ENCODE data around the gene PTPN13.

- TF ChIP-seq, protein P1, sequence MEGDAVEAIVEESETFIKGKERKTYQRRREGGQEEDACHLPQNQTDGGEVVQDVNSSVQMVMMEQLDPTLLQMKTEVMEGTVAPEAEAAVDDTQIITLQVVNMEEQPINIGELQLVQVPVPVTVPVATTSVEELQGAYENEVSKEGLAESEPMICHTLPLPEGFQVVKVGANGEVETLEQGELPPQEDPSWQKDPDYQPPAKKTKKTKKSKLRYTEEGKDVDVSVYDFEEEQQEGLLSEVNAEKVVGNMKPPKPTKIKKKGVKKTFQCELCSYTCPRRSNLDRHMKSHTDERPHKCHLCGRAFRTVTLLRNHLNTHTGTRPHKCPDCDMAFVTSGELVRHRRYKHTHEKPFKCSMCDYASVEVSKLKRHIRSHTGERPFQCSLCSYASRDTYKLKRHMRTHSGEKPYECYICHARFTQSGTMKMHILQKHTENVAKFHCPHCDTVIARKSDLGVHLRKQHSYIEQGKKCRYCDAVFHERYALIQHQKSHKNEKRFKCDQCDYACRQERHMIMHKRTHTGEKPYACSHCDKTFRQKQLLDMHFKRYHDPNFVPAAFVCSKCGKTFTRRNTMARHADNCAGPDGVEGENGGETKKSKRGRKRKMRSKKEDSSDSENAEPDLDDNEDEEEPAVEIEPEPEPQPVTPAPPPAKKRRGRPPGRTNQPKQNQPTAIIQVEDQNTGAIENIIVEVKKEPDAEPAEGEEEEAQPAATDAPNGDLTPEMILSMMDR (IDR thresholded peaks at IDR 0.05) = no peak
- TF ChIP-seq POLR2A (IDR thresholded peaks at IDR 0.05) (no peak), POLR2AphosphoS5 (IDR thresholded peaks at IDR 0.05) (no peak), EP300 (IDR thresholded peaks at IDR 0.05) (no peak)
These were observed 14.8 kb downstream of the PTPN13 start for GRCh38 chr4:86608757-86609375.
